GM19468 (cell line): ENCODE results near the gene KIF4B.
"Not testable (repeated sequence)": the region's sequence is repeated elsewhere in the genome, so short reads cannot be mapped to it uniquely, and the experiment has no call there.

ENCODE experiments used
- ATAC-seq: cut with Tn5 transposase; IDR thresholded peaks from one replicate; pipeline ENCODE4 v1.9.1; 2021; ENCODE audit warnings: mild to moderate bottlenecking, moderate library complexity, moderate number of reproducible peaks; ENCODE audit not compliant: unreplicated experiment; ENCODE audit errors: extremely low read depth

The KIF4B gene, protein sequence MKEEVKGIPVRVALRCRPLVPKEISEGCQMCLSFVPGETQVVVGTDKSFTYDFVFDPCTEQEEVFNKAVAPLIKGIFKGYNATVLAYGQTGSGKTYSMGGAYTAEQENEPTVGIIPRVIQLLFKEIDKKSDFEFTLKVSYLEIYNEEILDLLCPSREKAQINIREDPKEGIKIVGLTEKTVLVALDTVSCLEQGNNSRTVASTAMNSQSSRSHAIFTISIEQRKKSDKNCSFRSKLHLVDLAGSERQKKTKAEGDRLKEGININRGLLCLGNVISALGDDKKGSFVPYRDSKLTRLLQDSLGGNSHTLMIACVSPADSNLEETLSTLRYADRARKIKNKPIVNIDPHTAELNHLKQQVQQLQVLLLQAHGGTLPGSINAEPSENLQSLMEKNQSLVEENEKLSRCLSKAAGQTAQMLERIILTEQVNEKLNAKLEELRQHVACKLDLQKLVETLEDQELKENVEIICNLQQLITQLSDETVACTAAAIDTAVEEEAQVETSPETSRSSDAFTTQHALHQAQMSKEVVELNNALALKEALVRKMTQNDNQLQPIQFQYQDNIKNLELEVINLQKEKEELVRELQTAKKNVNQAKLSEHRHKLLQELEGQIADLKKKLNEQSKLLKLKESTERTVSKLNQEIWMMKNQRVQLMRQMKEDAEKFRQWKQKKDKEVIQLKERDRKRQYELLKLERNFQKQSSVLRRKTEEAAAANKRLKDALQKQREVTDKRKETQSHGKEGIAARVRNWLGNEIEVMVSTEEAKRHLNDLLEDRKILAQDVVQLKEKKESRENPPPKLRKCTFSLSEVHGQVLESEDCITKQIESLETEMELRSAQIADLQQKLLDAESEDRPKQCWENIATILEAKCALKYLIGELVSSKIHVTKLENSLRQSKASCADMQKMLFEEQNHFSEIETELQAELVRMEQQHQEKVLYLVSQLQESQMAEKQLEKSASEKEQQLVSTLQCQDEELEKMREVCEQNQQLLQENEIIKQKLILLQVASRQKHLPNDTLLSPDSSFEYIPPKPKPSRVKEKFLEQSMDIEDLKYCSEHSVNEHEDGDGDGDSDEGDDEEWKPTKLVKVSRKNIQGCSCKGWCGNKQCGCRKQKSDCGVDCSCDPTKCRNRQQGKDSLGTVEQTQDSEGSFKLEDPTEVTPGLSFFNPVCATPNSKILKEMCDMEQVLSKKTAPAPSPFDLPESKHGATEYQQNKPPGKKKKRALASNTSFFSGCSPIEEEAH

DNA sequence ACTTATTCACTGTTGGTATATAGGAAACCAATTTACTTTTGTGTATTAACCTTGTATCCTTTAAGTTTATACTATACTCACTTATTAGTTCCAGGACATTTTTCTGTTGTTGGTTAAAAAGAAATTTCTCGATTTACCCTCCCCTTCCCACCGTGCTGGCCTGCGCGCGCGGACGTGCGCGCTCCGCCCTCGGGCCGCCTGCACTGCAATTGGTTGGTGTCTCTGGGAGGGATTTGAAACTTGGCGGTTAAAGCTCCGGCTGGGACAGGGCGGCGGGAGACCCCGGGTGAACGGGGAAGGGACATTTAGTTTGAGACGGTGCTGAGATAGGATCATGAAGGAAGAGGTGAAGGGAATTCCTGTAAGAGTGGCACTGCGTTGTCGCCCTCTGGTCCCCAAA lies at the start of gene KIF4B:
Gene KIF4B, plus strand, starts transcription at position 230 of the 400 bp plus-strand sequence. Its CDS starts 105 bp downstream, at position 335.
- no peak for ATAC-seq

GRCh38 chr5:154966081-154966841 lies 47.3 kb upstream of the KIF4B start:
- ATAC-seq, result no peak

GRCh38 chr5:154966874-154967273 lies 46.7 kb upstream of the KIF4B start:
- no peak for ATAC-seq

DNA sequence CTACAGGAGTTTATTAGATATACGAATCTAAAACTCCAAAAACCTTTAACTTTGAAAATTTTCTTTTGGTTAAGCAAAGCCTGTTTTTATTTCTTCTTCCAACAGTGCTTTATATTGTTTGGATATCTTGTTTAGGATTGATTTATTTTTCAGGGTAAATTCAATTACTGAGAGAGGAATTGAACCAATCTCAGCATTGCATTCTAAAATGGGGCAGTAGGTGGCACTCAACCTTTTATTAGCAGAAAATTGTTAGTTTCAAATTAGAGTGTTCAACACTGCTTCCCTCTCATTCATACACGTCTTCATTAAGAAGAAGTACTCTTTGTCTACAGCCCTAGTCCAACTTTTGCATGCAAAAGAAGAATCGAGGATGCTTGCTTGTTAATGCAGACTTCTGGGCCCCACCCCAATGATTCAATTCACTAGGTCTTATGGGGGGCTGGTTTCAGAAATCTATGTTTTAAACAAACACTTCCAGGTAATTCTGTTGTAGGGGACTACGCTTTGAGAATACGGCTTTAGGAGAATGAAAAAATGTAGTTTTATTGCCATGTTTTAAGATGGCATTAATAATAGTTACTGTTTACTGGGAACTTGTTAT lies 46.0 kb upstream of the KIF4B start:
- no peak for ATAC-seq

- ATAC-seq, result no peak
Measured at GRCh38 chr5:154968953-154969352, 44.6 kb upstream of the KIF4B start.

DNA sequence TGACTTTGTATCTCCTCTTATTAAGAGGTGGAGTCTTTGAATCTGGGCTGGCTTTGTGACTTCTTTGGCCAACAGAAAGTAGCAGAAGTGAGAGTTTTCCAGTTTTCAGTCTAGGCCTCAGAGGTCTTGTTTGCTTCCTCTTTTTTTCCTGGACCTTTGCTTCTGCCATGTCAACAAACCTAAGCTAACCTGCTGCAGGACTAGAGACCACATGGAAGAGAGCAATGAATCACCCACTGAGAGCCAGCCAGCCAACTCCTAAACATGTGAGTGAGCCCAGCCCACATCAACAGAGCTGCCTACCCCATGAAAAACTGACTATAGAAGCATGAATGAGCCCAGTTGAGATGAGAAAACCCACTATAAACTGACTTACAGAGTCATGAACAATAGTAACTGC lies 42.8 kb upstream of the KIF4B start:
- ATAC-seq, result no peak

DNA sequence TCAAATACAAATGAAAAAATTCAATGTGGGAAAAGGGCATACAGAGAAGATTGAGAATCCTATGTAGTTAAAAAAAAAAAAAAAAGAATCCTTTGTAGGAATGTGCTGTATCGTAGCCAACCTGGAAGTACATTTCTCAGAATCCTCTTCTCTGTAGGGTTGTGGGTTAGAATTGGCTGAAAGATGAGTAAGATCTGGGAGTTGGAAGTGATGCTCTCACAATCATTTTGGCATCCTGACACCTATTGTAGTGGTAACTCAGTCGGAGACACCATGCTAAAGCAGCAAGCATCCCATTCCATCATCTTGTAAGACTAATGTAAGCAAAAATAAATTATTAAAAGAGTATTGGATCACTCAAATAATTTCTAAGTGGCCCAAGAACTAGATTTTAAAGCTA lies 42.1 kb upstream of the KIF4B start:
- no peak for ATAC-seq

- ATAC-seq, result no peak
Measured at GRCh38 chr5:154972476-154973080, 41.0 kb upstream of the KIF4B start.

DNA sequence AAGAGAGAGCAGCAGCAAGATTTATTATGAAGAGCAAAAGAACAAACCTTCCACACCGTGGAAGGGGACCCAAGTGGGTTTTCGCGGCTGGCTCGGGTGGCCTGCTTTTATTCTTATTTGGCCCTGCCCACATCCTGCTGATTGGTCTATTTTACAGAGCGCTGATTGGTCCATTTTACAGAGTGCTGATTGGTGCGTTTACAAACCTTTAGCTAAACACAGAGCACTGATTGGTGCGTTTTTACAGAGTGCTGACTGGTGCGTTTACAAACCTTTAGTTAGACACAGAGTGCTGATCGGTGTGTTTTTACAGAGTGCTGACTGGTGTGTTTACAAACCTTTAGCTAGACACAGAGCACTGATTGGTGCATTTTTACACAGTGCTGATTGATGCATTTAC lies 37.5 kb upstream of the KIF4B start:
- ATAC-seq, result not testable (repeated sequence)

GRCh38 chr5:154977409-154977808 lies 36.1 kb upstream of the KIF4B start:
- ATAC-seq, result no peak

GRCh38 chr5:154978294-154978693 lies 35.3 kb upstream of the KIF4B start:
- not testable (repeated sequence) for ATAC-seq

- no peak for ATAC-seq
Measured at GRCh38 chr5:154984946-154985516, 28.5 kb upstream of the KIF4B start.

- ATAC-seq, result no peak
Measured at GRCh38 chr5:154986151-154986550, 27.4 kb upstream of the KIF4B start.

DNA sequence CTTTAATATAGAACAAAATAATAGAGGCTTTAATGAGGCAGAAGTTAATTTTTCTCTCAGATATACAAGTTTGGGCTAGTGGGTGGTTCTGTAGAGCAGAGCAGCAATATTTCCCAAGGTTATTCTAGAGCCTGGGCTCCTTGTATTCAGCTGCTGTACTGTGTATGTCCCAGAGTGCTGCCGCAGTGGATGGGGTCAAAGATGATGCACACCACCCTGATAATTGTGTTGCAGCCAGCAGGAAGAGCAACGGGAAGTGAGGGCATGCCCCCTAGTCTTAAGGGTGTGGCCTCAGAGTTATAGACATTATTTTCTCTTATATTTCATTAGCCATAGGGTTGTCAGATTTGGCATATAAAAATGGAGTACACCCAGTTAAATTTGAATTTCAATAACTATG lies 23.9 kb upstream of the KIF4B start:
- ATAC-seq, result no peak

GRCh38 chr5:154993461-154993860 lies 20.1 kb upstream of the KIF4B start:
- ATAC-seq, result no peak

DNA sequence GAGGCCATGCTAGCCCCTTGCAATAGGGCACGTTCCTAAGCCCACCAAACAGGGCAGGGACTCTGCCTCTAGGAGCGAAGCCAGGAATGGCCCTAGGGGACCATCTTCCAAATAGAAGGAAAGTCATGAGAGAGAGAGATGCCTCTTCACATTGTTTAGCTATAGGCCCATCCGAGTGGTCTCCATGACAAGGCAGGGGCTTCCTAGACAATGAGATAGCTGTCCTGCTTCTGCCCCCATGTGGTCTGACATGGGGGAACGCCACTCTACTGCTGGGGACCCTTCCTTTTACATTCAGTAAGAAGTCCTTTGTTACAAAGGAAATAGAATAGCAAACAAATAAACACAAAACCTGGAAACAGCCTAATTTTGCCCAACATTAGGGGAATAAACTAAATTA lies 17.9 kb upstream of the KIF4B start:
- ATAC-seq, result no peak

- ATAC-seq, result no peak
Measured at GRCh38 chr5:154997746-154998145, 15.8 kb upstream of the KIF4B start.

- no peak for ATAC-seq
Measured at GRCh38 chr5:154999865-155000264, 13.7 kb upstream of the KIF4B start.

DNA sequence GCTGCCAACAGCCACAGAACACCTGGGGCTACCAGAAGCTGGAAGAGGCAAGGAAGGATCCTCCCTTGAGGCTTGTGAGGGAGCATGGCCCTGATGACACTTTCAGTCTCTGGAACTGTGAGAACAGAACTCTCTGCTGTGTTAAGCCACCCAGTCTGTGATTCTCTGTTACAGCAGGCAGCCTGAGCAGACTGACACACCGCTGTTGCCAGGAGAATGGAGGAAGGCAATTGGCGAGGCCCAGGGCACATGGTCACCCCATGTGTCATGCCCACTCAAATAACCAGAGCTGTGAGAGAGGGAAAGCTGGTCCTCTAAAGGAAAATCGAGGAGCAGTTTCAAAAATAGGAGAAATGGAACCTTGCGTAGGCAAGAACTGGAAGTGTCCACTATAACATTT lies 12.0 kb upstream of the KIF4B start:
- ATAC-seq, result no peak
